CD14-positive monocyte (primary cell): ENCODE results near the gene CCDC136. TPM values are rescaled to one million over a fixed set of nuclear protein-coding genes. Genes with fewer than 3 reads are reported as not detected.

ENCODE experiments used
- DNase-seq, 3 donors: peaks; one replicate each; pipeline ENCODE4 v3.0.0-alpha.2; 2011 to 2022
- H2AFZ ChIP-seq: 2 replicates; pipeline ENCODE4 v1.6.0; 2012; ENCODE audit warnings: mild to moderate bottlenecking, low read depth, low read length, inconsistent platforms; ENCODE audit not compliant: insufficient read depth, poor library complexity, severe bottlenecking
- H3K27ac ChIP-seq, 2 donors: 1 replicate in 1 of 2; 2 replicates in 1 of 2; pipeline ENCODE4 v1.5.1; 2012 to 2013; ENCODE audit warnings: low read length in 2 of 2, control low read depth in 1 of 2, inconsistent platforms in 1 of 2, low read depth in 1 of 2, mild to moderate bottlenecking in 1 of 2
- H3K27me3 ChIP-seq, 2 donors: one replicate each; pipeline versions ENCODE4 v1.6.0 to v1.6.1; 2011 to 2013; ENCODE audit warnings: low read length in 2 of 2; ENCODE audit not compliant: control insufficient read depth in 2 of 2, insufficient read depth in 2 of 2
- H3K36me3 ChIP-seq, 2 donors: replicated peaks in 1 of 2; 1 replicate in 1 of 2; 2 replicates in 1 of 2; pipeline versions ENCODE4 v1.5.1 to v1.6.1; 2012 to 2013; ENCODE audit warnings: low read length in 2 of 2, control low read depth in 1 of 2, inconsistent platforms in 1 of 2, mild to moderate bottlenecking in 1 of 2; ENCODE audit not compliant: insufficient read depth in 2 of 2, control insufficient read depth in 1 of 2
- H3K4me1 ChIP-seq, 2 donors: 1 replicate in 1 of 2; 2 replicates in 1 of 2; pipeline versions ENCODE4 v1.5.1 to v1.6.1; 2012 to 2013; ENCODE audit warnings: low read length in 2 of 2, control low read depth in 1 of 2, inconsistent platforms in 1 of 2, mild to moderate bottlenecking in 1 of 2, moderate library complexity in 1 of 2; ENCODE audit not compliant: insufficient read depth in 2 of 2, control insufficient read depth in 1 of 2
- H3K4me2 ChIP-seq: replicated peaks from 2 replicates; pipeline ENCODE3; 2012; ENCODE audit warnings: low read length, moderate library complexity, mild to moderate bottlenecking; ENCODE audit not compliant: poor library complexity, severe bottlenecking; ENCODE audit errors: extremely low read depth
- H3K4me3 ChIP-seq, 3 experiments: fragments of 200-600 bp in 1 of 3; sonication (generic) in 1 of 3; replicated peaks in 1 of 3; 1 replicate in 2 of 3; 2 replicates in 1 of 3; pipeline ENCODE4 v1.5.1; 2011 to 2013; ENCODE audit warnings: low read length in 3 of 3, mild to moderate bottlenecking in 3 of 3, control low read depth in 2 of 3, low read depth in 2 of 3, inconsistent platforms in 1 of 3, moderate library complexity in 1 of 3
- H3K79me2 ChIP-seq: 2 replicates; pipeline ENCODE4 v1.6.0; 2012; ENCODE audit warnings: mild to moderate bottlenecking, control low read depth, inconsistent platforms, low read length, moderate library complexity; ENCODE audit not compliant: insufficient read depth
- H3K9ac ChIP-seq: 2 replicates; pipeline ENCODE4 v1.6.0; 2017; ENCODE audit warnings: low read length, mild to moderate bottlenecking; ENCODE audit not compliant: insufficient read depth, poor library complexity, severe bottlenecking
- H3K9me3 ChIP-seq, 2 donors: replicated peaks in 1 of 2; 1 replicate in 1 of 2; 2 replicates in 1 of 2; pipeline versions ENCODE4 v1.5.1 to v1.6.1; 2012 to 2013; ENCODE audit warnings: low read length in 2 of 2, control low read depth in 1 of 2; ENCODE audit not compliant: control insufficient read depth in 1 of 2, insufficient read depth in 1 of 2
- H4K20me1 ChIP-seq: 2 replicates; pipeline ENCODE4 v1.6.0; 2012; ENCODE audit warnings: mild to moderate bottlenecking, low read length, control low read depth, moderate library complexity; ENCODE audit not compliant: insufficient read depth
- H3K27ac Mint-ChIP-seq, 7 donors: one replicate each; pipeline ENCODE4 v1.8.0; 2020; ENCODE audit warnings: mild to moderate bottlenecking in 7 of 7, mixed read lengths in 7 of 7, moderate library complexity in 6 of 7, inconsistent platforms in 2 of 7
- H3K27me3 Mint-ChIP-seq, 3 donors: one replicate each; pipeline ENCODE4 v1.8.0; 2021 to 2022; ENCODE audit warnings: low read depth in 3 of 3, mild to moderate bottlenecking in 3 of 3, mixed read lengths in 3 of 3, moderate library complexity in 3 of 3, inconsistent platforms in 1 of 3
- H3K36me3 Mint-ChIP-seq, 2 donors: one replicate each; pipeline ENCODE4 v1.8.0; 2020; ENCODE audit warnings: mixed read lengths in 2 of 2, inconsistent platforms in 1 of 2, mild to moderate bottlenecking in 1 of 2
- H3K4me1 Mint-ChIP-seq: one replicate; pipeline ENCODE4 v1.8.0; 2020; ENCODE audit warnings: mild to moderate bottlenecking, mixed read lengths
- H3K4me3 Mint-ChIP-seq, 2 donors: one replicate each; pipeline ENCODE4 v1.8.0; 2020; ENCODE audit warnings: mild to moderate bottlenecking in 2 of 2, mixed read lengths in 2 of 2, moderate library complexity in 1 of 2
- H3K9me3 Mint-ChIP-seq, 7 donors: one replicate each; pipeline ENCODE4 v1.8.0; 2020 to 2022; ENCODE audit warnings: mixed read lengths in 7 of 7, mild to moderate bottlenecking in 6 of 7, moderate library complexity in 6 of 7, inconsistent platforms in 2 of 7
- CTCF ChIP-seq: fragments of 200-600 bp; IDR thresholded peaks from one replicate; pipeline ENCODE4 v1.8.0; 2022; ENCODE audit warnings: antibody characterized with exemption, mild to moderate bottlenecking
- WGBS: methylation state at CpG from one replicate; pipeline ENCODE4 v1.1.5; 2013; ENCODE audit warnings: missing lambda C conversion rate; ENCODE audit not compliant: insufficient coverage; 5-methylcytosine and 5-hydroxymethylcytosine counted together
- intact Hi-C, 2 donors: fragments of 100-400 bp; cut with micrococcal nuclease; formaldehyde crosslinking; loops; one replicate each; pipeline versions ENCODE4 v1.15.0 to v1.15.1; 2023
- polyA plus RNA-seq, 3 donors: library from polyadenylated mRNA; depleted of rRNA in 1 of 3; unstranded in 2 of 3; stranded (reverse) in 1 of 3; fragments of 300-500 nt in 2 of 3; fragments of >200 nt in 1 of 3; fragmentation: Illumina TruSeq in 2 of 3; gene quantifications; 1 replicate in 2 of 3; 2 replicates in 1 of 3; pipeline ENCODE4 v1.2.3, GENCODE V29; 2012 to 2021

The CCDC136 gene
- polyA plus RNA-seq, 3 donors: 0.26 to 2.6 TPM; not detected in 1

DNA sequence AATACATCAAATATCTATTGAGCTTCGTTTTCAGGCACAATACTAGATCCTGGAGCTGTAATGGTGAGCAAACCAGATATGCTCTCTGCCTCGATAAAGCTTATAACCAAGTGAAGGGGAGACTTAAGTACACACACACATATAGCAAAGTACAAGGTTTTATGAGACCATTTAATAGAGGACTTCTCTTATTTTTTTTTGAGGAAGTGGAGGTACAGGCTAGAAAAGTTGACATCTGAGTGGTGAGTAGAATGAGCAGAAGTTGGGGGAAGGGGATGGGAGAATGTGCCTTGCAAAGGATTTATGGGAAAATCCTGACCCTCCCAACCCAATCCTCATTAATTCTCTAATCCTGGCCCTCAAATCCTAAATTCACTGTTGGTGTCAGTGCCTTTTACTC, 7.7 kb downstream of the CCDC136 start:
- no peak for TF ChIP-seq CTCF
- Histone ChIP-seq H3K27ac (no peak overlapping the region), H3K36me3 (no peaks in the 10 kb centered on the region), H3K9ac (no peak overlapping the region), H4K20me1 (no peaks in the 10 kb centered on the region), H3K27me3 (no peaks in the 10 kb centered on the region), H3K4me2 (no peak overlapping the region), H3K9me3 (no peaks in the 10 kb centered on the region), H3K79me2 (no peaks in the 10 kb centered on the region), H2AFZ (no peak overlapping the region), H3K4me1 (no peaks in the 10 kb centered on the region), H3K4me3 (no peak overlapping the region)
- peaks cover 5% of the 10 kb centered on the region for H3K4me1 Mint-ChIP-seq
- DNase-seq: no peak
- WGBS: no CpG with 5 or more reads among the region's 2 CpGs
- H3K36me3 Mint-ChIP-seq: peaks cover 0 to 2% of the 10 kb centered on the region in 2 donors
- no peak overlapping the region for H3K4me3 Mint-ChIP-seq
- no peak overlapping the region for H3K27ac Mint-ChIP-seq
- intact Hi-C loops: no loop called here
- H3K27me3 Mint-ChIP-seq: peaks cover 0 to 4% (median 0%) of the 10 kb centered on the region in 3 donors
- H3K9me3 Mint-ChIP-seq: peaks cover 0 to 2% (median 0%) of the 10 kb centered on the region in 7 donors

- intact Hi-C loops: no loop called here
- Histone ChIP-seq H3K4me1 (no peaks in the 10 kb centered on the region), H3K27ac (no peak overlapping the region), H3K4me2 (no peak overlapping the region), H3K27me3 (no peaks in the 10 kb centered on the region), H3K9ac (no peak overlapping the region), H3K4me3 (no peak overlapping the region), H4K20me1 (no peaks in the 10 kb centered on the region), H3K9me3 (no peaks in the 10 kb centered on the region), H3K36me3 (no peaks in the 10 kb centered on the region), H3K79me2 (no peaks in the 10 kb centered on the region), H2AFZ (no peak overlapping the region)
- Mint-ChIP-seq H3K4me3 (no peak overlapping the region), H3K27me3 (peaks cover 0 to 2% (median 0%) of the 10 kb centered on the region in 3 donors), H3K36me3 (no peaks in the 10 kb centered on the region), H3K4me1 (peaks cover 5% of the 10 kb centered on the region), H3K27ac (no peak overlapping the region), H3K9me3 (peaks cover 0 to 2% (median 0%) of the 10 kb centered on the region in 7 donors)
- no CpG with 5 or more reads among the region's 3 CpGs for WGBS
- TF ChIP-seq CTCF: no peak
- DNase-seq: no peak
Measured at GRCh38 chr7:128800567-128800966, 8.8 kb downstream of the CCDC136 start.
